HTERT RPE-1 (cell line): ENCODE results near the gene PTPRR.

Experiments
- in situ Hi-C: fragments of 300-500 bp; cut with MboI; formaldehyde crosslinking; loops from 4 replicates; pipeline ENCODE4 v1.14.3; 2020; ENCODE audit warnings: low sequenced_read_pairs

PTPRR gene

DNA sequence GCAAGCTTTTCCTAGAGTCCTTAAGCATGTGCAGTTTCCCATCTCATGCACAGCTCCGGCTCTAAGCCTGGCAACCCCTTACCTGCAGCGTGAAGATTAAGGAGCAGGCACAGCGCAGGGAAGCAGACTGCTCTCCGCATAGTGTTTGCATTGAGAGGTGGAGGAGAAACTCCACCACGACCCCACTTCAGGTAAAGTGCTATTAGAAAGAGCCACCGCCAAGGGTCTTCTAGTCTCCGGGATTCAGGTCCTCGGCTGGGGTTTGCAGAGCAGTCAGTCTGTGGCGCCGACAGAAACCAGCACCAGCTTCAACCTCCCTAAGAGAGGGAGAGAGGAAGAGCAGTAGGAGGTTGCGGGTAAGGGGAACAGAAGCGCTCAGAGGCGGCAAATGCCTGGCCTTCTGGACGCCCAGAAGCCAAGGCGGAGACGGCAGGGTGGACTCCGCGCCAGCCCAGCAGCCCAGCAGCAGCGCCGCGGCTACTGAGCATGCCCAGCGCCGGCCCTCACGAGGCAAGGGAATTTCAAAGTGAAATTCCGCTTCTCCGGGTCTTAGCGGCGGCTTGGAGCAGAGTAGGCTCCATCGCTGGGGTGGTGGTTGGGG, at the start of gene PTPRR:
PTPRR (minus strand) TSS at position 488 of the 601 bp plus-strand sequence; CDS start at position 140, 348 bp downstream.
- in situ Hi-C loops: no loop called here

DNA sequence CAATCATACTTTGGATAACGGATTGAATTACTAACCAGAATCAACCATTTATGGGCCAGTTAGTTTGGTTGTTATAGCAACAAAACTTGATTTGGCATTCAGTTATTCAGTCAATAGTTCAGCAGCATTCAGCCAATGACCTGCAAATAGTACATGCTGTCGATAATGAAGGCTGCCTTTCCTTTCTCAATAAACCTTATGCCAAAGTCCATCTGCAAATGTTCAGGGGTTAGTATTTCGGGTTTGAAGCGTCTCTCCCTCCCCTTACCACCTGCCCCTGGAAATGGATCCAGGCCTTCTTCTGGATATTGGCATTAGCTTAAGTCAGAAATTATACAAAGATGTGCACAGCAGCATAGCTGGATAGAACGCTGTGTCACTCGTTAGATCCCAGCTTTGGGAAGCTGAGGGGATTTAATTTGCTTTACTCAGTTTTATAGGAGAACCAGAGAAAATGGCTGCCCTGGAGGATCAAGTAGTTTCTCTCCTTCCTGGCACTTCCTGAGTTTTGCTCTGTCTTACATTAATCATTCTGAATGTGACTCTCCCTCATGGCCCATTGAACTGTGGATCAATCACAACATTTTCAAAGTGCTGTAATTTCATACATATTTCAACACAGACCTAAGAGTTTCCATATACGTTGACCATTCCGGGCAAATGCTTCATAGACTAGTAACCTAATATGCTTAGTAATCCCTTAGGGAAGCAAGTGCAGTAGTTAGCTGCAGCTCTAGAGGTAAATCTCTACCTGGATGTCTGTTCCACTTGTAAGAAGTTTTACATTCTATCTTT, 46.7 kb upstream of the PTPRR start:
- in situ Hi-C loops: no loop called here

DNA sequence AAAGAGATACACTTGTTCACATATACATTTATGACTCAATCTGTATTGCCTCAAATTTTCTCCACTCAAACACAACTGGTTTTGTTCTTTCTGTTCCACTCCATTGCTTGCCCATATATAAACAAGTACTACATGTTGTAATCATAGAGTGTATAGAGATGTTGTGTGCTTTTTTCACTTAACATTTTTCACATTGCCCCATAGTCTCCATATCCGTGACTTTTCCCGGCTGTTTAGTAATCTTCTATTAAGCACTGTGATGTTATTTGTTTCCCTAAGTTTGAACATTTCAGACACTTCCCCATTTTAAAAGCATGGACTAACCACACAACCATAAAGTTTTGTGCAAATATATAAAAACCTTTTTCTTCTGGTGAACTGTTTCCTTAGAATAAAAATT, 45.5 kb upstream of the PTPRR start:
- in situ Hi-C loops: no loop called here

GRCh38 chr12:70964867-70965510, 44.5 kb upstream of the PTPRR start:
- in situ Hi-C loops: no loop called here

- in situ Hi-C loops: no loop called here
Measured at GRCh38 chr12:70963081-70963660, 42.6 kb upstream of the PTPRR start.

DNA sequence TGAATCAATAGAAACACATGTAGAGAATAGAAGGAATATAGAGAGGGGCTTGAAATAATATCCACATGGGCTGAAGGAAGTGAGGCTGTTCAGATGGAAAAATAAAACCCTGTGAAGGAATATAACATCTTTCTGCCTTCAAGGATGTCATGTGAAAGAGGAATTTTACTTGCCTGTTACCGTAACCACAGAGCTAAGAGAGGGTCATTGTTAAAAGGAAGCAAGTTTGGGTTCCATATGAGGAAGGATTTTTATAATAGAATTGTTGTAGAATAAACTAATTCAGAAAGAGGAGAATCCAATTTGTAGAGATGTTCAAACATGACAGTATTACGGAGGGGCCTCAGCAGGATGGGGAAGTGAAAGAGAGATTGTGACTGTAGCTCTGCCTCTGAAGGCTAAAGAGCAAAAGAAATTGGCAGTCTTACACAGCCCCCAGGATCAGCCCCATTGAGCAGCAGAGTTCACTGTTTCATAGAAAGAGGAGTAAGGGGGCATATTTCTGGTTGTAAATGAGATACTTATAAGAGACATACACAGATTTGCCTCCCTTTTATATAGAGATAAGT, 41.8 kb upstream of the PTPRR start:
- in situ Hi-C loops: no loop called here

GRCh38 chr12:70960484-70960883, 39.9 kb upstream of the PTPRR start:
- in situ Hi-C loops: no loop called here

DNA sequence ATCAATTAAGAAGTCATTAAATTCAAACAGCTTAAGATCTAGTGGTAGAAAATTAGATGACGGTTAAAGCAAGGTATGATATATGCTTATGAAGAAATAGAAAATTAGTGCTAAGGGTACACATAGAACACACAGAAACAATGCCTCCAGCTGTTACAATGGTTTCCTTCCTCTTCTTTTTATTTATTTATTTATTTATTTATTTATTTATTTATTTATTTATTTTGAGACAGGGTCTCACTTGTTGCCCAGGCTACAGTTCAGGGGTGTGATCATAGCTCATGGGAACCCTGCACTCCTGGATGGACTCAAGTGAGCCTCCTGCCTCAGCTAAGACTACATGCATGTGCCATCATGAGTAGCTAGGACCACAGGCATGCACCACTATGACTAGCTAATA, 34.9 kb upstream of the PTPRR start:
- in situ Hi-C loops: no loop called here

DNA sequence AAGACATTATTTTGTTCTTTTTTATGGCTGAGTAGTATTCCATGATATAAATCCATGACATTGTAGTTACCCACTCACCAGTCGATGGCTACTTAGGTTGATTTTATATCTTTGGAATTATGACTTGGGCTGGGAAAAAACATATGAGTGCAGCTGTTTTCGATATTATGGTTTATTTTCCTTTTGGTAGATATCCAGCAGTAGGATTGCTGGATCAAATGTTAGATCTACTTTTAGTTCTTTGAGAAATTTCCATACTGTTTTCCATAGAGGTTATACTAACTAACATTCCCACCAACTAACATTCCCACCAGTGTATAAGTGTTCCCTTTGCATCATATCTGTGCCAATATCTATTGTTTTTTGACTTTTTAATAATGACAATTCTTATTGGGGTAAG, 29.9 kb upstream of the PTPRR start:
- in situ Hi-C loops: no loop called here

GRCh38 chr12:70948976-70949336, 28.4 kb upstream of the PTPRR start:
- in situ Hi-C loops: no loop called here

DNA sequence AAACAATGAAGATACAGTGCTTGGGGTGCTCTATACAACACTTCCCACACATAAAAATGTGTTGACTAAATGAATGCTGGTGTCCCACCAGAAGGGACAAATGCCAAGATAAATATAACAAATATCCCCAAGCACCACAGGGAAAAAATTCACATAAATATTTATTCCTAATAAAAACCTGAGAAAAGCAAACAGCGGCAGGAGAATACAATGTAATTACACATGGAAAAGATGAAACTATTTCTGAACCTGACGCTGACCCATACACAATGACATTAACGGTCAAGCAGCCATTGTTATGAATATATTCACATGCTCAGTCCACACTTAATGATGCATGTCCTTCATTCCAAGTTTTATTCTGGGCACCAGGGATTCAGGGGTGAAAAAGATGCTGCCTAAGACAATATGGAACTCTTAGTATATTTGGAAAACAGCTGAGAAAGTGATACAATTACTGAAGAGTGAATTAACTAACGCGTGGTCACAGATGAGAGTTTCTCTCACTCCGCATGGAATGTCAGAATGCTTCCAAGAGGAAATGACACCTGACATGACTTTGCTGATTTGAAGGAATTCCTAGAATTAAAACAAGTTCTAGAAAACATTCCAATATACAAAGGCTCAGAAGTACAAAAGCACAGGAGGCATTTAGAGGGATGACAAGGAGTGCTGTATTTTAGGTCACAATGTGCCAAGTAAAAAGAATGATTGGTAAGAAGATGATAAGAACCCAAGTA, 27.9 kb upstream of the PTPRR start:
- in situ Hi-C loops: no loop called here

DNA sequence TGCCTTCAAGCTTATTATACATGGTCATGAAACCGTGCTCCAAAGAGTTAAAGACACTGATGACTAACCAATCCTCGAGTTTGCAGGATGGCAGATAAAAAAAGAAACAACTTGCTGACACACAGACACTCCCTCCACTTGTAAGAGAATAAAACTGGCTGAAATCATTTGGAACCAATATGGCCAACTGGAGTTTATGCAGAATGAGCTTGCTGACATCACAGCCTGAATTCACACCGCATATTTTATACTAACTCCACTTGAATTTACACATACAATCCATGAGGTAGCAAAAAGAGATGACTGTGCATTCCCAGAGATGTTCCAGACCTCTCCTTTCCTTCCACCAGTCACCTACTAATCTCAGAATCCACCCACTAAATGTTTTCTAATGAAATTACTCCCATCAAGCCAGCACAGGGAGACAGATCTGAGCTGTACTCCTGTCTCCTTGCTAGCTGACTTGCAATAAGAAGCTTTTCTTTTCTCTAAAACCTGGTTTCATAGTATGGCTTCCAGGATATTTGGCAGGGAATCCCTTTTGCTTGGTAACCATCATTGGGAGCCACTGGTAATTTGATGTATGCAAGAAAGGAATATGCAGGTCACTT, 15.8 kb upstream of the PTPRR start:
- in situ Hi-C loops: no loop called here

- in situ Hi-C loops: no loop called here
Measured at GRCh38 chr12:70933133-70933532, 12.6 kb upstream of the PTPRR start.

DNA sequence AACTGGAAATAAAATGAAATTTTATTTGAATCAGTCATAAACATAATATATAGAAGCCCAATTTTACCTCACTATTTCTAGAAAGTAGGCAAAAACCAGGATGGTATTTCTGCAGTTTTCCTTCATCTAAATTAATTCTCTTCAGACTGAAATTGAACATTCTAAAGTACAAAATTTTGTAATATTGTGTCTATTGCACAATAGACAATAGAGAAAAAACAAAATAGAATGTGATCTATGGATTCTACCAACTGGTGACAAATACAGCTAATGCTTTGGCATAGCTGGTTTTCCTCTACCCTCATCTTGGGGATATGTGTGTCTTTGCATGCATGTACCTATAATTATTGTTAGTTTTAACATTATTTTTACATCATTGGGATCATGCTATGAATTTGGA, 8.5 kb upstream of the PTPRR start:
- in situ Hi-C loops: no loop called here

GRCh38 chr12:70928071-70928470, 7.5 kb upstream of the PTPRR start:
- in situ Hi-C loops: no loop called here

- in situ Hi-C loops: no loop called here
Measured at GRCh38 chr12:70927356-70927755, 6.8 kb upstream of the PTPRR start.

DNA sequence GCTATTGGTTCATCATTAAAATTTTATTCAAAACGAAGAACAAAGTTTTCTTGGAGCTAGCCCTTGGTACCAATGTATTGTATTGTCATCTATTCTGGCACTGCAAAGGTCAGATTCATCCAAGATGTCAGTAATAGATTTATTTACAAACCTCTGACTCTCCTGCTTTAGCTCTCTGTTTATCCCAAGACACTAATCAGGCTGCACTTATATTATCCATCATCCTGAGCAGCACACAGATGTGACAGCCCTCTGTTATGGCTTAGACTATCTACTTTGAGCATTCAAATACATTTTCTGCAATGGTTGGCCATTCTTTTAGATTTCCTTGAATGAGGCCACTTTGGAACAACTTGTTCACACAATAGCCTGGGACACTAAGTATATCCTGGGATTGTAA, 5.0 kb upstream of the PTPRR start:
- in situ Hi-C loops: no loop called here

GRCh38 chr12:70920891-70921290, 353 bp upstream of the PTPRR start:
- in situ Hi-C loops: no loop called here

DNA sequence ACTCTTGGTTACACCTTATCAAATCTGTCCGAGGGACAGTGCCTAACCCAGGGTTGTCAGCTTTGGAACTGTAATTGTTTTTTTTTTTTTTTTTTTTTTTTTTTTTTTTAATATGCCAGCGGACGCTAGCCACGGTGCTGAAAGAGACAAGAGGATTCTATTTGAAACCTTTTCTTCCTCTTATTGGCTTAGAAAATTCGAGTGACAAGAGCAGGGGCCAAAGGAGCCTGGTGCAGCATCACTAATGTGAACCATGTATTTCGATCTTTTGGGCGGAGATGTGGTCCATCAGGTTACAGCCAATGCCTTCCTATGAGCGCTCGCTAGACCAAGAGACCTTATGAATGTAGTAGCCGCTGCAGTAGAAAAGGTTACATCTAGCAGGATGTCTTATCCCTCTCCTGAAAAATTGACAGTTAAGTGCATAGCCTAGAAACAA, 922 bp downstream of the PTPRR start:
- in situ Hi-C loops: no loop called here

- in situ Hi-C loops: no loop called here
Measured at GRCh38 chr12:70919176-70919575, 1.4 kb downstream of the PTPRR start.
